A204.1 (cell line): ENCODE data around the gene FBXO33.

Source experiments
- FAIRE-seq: peaks from 2 replicates; lab custom pipeline; 2012; peaks lifted over from hg19 to GRCh38; lab: Jason Lieb, UNC

FBXO33 gene, protein sequence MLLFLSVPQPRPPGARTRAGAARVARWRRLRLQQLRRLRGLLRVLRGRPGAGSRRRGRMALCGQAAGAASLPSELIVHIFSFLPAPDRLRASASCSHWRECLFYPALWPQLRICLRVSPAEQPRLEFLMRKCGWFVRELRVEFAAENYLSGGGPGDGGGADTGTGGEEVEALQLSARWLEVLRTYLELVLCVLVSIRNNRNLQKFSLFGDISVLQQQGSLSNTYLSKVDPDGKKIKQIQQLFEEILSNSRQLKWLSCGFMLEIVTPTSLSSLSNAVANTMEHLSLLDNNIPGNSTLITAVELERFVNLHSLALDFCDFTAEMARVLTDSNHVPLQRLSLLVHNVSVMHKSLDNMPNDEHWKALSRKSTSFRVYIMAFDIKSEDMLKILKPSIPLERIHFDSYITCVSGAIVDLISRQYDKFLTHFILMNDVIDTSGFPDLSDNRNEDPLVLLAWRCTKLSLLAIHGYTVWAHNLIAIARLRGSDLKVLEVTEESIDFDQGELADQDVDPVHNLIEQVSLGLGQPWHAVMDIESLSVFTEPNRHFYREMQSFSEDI

DNA sequence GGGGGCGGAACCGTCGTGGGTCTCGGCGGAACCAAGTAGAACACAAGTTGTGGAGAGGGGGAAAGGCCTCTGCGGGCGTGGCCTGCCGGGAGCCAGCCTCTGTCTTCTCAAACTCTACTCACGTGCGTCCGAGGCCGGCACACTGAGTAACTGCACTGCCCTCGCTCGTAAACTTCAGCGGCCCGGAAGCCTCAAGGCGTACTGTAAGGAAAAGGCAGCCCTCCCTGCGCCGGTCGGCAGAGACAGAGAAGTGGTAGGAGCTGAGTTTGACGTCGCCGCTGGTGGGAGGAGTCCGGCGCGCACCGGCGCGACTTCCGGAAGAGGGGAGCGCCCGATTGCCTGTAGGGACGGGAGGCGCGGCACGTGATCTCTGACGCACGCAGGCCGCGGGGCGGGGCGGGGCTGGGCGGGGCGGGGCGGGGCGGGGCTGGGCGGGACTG is at the start of gene FBXO33:
TSS of gene FBXO33 (minus strand) at position 255 of the 440 bp plus-strand sequence. CDS start 271 bp downstream, outside the sequence.
- FAIRE-seq: no peak

DNA sequence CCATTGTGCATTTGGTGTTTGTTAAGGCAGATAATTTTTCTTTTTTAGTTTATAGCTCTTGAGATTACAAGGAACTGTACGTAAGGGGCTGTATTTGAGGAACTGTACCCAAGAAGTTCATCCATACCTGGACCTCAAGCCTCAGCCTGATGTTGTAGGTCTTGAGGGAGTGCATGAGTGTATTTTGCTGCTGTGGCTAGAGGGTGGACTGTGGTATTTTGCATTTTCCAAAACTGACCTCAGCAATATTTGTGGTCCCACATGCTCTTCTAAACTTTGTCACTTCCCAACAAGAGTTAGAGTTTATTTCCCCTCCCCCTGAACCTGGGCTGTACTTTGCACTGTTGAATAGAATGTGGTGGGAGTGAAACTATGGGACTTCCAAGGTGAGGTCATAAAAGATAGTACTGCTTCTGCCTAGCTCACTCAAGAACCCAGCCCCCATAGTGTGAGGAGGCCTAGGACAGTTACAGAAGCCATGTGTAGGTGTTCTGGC is 42.2 kb upstream of the FBXO33 start:
- FAIRE-seq: no peak

DNA sequence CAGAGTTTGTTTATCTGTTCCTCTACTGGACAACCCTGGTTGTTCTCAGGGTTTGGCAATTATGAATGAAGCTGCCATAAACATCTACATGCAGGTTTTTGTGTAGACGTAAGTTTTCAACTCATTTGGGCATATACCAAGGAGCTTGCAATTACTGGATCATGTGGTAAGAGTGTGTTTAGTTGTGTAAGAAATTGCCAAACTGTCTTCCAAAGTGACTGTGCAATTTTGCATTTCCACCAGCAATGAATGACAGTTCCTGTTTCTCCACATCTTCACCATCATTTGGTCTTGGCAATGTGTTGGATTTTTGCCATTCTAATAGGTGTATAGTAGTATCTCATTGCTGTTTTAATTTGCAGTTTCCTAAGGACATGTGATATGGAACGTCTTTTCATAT is 39.8 kb upstream of the FBXO33 start:
- no peak for FAIRE-seq

DNA sequence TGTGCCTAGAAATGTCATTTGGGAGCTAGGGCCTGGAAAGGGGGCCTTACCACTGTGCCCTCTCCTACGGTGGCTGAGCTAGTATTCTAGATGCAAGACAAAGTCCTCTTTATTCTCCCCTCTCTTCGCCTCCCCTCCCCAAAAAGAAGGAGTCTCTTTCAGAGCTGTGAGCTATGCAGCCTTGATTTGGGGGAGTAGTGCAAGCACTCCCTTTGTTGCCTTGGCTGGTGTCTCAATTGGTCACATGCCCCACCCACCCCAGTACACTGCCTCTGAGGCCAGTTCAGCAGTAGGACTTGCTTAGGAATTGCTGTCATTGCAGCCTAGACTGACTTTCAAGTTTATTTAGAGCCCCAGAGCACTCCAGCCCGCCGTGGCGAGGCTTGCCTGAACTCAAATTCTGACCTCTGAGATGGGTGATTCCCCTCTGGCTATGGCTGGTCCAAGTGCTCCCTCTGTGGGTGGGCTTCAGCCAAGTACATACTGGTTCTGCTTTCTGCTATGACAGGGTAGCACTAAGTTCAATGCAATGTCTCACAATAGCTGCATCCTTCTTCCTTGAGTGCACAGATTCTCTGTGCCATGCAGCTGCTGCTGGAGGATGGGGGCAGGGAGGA is 37.0 kb upstream of the FBXO33 start:
- FAIRE-seq: no peak

DNA sequence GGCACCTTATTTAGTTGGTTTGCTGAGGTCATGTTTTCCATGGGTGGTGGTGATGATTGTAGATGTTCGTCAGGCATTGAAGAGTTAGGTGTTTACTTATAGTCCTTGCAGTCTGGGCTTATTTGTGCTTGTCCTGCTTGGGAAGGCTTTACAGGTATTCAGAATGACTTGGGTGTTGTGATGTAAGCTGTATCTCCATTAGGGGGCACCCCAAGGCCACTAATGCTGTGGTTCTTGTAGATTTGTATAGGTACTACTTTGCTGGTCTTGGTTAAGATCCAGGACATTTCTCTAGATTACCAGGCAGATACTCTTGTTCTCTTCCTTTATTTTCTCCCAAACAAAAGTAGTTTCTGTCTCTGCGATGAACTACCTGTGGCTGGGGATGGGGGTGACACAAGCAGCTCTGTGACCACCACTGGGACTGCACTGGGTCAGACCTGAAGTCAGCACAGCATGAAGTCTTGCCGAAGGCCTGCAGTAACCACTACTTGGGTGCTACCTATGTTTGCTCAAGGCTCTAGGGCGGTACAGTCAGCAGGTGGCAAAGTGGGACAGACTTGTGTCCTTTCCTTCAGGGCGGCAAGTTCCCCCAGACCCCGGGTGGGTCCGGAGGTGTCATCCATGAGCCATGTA is 35.8 kb upstream of the FBXO33 start:
- FAIRE-seq: peak; percentile 51

DNA sequence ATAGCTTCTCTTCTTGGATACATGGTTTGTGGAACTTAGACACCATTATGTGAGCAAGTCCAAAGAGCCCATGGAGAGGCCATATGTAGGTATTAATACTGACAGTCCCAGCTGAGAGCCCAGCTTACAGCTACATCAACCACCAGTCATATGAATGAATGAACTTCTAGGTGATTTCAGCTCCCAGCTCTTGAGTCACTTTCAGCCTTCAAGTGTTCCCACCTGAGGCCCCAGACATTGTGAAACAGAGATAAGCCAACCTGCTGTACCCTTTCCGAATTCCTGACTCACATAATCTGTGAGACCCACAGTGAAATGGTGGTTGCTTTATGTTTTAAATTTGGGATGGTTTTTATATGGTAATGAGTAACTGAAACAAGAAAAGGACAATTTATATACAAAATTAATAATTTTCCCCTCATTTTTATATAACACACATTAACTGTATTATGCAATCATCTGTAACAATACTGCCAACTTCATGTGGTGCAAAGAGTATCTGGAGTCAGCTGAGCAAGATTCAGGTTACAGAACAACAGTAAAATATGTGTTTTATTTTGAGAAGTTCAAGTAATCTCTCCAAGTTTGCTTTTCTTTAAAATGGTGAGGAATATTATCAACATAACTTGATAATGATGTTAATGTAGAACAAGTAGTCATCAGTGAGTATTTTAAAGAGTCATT is 27.7 kb upstream of the FBXO33 start:
- FAIRE-seq: no peak

DNA sequence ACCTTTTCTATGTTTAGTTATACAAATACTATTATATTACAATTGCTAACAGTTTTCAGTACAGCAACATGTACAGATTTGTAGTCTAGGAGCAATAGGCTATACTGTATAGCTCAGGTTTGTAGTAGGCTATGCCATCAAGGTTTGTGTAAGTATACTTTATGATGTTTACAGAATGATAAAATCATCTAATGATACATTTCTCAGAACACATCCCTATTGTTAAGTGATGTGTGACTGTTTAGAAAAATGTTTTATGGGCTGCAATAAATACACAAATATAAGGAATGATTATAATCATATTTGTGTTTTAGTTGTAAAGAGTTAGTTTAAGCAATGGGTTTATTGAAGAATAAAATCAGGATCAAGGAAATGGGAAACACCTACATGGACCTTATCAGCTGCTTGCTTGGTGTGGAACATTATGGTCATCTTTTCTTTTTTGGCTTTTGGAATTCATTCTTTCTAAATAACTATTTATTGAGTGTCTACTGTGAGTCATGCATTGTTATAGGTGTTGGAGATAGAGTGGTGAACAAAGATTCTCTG is 24.5 kb upstream of the FBXO33 start:
- FAIRE-seq: no peak

DNA sequence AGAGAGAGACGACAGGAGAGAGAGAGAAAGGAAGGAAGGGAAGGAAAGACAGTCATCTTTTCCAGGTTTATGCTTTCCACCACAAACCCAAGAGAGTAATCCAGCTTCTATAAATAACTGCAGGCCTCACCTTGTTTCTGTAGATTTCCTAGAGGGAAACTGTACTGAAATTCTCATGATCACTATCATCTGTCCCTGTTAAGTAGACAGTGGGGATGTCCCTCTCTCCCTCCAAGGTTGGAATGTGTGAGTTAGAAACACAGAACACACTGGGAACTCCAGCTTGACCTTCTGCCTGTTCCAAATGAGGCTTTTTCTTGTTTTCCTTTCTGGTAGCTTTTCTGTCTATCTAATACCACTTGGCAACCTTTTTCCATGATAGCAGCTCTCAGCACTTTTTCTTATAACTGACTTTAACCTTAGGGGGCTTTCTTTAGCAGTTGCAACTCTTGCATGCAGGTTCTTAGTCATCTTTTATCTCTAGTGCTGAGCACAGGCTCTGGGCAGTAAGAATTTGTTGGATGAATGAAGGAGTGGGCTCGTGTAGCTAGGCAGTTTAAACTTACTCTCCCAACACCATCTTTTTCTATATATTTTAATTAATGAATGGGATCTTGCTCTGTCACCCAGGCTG is 22.8 kb upstream of the FBXO33 start:
- FAIRE-seq: no peak

DNA sequence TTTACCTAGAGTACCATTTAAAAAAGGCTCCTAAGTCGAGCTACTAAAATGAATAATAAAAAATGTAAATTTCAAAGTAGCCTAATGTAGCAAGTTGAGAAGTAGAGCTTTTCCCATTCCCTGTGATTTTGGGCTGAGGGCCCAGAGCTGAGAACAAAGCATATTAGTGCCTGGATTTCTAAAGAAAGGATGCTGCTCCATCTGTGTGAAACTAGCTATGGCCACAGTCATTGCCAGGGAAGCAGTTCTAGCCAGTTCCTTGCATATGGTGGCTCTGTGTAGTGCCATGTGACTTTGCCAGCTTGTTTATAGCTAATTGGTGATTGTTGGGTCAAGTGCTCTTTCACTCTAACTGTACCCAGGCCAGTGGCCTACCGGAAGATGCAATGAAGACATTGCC is 20.4 kb upstream of the FBXO33 start:
- FAIRE-seq: no peak

DNA sequence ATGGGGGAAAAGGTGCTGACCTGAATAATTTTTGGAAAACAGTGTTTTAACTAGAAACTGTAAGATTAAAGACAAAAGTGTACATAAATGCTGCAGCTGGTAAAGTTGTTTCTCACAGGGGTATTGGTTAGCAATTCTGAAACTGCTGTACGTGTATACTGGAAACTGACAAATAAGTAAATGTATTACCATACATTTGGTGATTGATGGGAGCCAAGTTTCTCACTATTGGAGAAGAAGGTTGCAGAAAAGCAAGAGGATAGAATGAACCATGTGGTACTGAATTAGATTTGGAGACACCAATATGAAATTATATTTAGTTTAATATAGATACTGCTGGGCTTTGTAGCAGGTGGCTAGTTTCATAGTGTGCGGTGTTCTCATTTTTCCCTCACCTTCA is 19.6 kb upstream of the FBXO33 start:
- FAIRE-seq: no peak

DNA sequence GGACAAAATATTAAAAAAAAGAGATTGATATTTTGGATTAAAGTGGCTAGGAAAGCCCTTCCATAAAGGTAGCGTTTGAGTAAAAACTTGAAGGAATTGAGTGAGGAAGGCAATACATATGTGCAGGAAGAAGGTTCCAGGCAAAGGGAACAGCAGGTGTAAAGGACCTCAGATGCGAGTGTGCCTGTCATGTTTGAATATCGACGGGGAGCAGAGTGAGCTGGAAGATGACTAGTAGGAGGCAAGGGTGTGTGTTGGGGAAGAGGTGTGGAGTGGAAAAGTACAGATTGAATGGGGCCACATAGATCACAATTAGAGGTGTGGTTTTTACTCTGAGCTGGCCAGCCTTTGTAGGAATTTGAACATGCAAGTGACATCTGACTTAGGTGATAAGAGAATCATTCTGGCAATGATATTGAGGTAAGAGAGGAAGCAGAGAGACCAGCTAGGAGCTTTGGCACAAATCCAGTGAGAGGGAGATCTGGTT is 15.0 kb upstream of the FBXO33 start:
- no peak for FAIRE-seq

DNA sequence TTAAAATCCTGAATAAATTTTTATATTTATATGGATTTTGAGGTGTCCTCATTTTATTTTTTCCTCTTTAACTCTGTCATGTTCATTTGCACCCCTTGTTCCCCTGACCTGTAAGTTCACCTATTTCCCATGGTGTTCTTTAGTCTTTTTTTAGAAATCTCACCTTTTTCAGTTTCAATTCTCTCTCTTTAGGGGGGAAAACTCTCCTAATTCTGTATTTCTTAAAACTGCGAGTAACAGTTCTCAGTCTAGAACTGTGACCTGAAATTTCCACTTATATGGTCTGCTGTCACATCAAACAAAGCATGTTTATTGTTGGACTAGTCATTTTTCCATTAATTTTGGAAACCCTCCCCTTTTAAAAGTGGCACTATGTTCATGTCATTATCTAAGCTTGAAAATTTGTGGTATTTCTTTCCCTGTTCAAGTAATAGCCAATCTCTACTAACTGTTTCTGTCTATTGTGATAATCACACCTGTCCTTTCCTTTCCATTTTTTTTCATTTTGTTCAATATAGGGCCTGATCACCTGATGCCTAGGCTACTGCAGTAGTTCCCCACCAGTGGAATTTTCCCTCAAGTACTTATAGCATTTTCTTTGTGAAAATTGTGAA is 14.0 kb upstream of the FBXO33 start:
- no peak for FAIRE-seq

DNA sequence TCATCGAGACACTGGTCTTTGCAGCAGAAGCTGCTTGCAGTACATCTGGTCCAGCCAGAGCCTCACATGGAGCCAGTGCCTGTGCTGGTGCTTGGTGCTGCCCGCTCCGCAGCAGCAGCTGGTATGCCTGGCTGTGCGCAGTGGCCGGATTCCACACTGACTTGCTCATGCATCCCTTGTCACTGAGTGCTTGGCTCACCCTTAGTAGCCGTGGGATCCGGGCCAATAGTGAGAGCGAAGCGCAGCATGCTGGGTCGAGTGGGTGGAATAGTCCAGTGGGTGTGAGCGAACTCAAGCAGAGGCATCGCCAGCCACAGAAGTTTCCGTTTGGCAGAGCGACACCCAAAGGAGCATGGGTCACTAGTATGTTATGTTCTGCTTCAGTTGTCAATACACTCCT is 10.1 kb upstream of the FBXO33 start:
- FAIRE-seq: no peak

DNA sequence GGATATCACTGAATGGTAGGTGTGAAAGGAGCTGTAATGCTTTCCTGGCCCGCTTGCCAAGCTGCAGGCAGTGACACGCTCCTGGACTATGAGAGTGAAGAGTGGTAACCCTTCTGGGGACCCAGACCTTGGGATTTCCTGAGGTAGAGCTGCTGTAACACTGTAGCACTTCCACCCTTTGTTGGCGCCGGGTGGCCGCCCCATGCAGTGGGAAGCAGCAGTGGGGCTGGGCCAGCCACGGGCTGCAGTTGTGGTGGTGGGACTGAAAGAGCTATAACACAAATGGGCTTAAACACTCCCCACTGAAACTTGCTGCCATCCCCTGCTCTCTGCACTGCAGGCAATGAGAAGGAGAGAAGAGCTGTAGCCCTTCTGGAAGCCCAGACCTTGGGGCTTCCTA is 9.6 kb upstream of the FBXO33 start:
- no peak for FAIRE-seq

DNA sequence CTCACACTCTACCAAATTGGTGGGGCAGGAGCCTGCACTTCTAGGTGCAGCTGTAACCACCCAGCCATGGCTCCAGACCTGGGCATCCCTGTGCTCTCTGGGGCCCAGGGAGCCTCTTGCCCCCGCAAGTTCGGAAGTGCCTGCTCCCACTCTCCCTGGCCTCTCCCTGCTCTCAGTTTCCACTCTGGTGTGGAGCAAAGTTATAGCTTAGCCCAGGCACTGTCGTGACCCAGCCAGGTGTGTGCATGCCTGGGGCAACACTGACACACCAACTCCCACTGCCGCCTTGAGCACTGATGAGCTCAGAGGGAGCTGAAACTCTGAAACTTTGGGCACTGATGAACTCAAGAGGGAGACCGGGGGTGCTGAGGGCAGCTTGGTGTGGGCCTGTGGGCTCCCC is 8.7 kb upstream of the FBXO33 start:
- FAIRE-seq: no peak

DNA sequence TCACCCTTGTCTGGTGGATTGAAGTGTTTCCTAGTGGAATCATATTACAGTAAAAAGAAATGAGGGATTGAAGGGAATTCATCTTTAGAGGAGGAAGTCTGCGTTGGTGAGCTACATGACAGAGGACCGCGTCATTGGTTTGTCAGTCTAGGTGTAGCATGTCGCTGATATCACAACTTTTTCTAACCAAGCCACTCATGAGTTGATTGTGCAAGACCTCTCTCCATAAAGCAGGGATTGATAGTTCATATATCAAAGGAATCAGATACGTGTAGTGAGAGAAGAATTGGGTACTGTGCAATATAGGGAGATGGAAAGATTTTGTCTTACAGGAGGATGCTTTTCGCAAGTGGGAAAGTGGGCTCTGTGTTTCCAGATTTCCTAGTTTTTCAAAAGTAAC is 3.0 kb upstream of the FBXO33 start:
- no peak for FAIRE-seq

DNA sequence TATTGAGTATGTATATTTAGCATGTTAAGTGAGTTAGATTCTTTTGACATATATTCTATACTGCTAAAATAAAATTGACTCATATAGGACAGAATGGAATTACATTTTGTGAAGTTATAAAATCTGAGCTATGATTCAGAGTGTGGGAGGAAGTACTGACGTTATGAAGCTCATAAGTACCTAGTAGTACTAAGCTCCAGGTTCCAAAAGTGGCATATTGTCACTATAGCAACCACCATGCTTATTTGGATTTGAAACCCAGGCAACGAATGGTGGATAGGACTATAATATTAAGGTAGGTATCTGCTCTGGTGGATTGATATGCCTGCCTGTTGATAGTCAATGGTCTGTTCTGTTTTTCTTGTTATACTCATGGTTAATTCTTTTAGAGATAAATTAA is 2.2 kb upstream of the FBXO33 start:
- FAIRE-seq: no peak

DNA sequence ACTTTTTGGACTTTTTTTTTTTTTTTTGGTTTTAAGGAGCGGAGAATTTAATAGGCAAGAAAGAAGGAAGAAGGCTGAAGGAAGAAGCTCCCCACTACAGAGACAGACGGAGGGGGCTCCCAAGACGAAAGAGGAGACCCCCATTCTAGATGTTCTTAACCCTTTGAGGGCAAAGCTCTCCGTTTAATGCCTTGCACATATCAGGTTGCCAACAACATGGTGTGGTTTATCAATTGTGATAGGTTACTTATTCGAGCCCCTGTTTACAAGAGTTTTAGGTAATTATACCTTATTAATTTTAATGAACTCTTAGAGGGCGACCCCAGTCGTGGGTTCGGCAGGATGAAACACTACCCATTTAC is 1.2 kb upstream of the FBXO33 start:
- FAIRE-seq: no peak

DNA sequence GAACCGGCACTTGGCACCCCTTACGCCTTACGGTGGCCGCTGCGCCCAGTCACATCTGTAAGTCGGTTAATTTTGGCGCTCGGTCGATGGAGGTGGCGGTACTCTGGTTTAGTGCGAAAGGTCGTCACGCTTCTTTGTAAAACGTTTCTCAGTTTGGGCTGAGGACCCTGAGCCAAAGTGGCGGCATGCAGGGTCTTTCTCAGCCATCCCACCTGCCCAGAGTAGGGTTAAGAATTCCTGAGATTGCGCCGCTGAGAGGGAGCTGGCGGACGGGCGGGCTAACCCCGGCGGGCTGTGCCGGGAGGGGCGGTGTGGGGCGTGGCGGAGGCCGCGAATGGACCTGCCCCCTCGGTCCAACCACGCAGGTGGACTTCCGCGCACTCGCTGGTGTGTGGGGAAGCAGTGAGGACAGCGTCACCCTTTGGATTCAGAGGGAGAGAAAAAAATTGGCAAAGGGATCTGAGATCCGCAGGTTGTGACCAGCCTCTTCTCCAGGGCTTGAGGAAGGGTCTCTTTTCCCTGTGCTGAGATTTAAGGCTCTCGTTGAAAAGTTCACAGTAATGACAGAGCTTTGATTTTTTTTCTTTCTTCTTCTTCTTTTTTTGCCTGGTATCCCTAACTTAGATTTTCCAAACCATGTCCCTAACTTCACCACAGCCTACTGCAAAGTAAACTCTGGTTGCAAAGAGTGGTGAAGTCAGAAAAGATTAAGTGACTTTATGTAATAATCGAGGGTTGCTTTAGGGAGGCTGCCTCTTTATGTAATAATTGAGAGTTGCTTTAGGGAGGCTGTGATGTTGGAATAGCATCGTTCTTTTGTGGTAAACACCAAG is 602 bp upstream of the FBXO33 start:
- no peak for FAIRE-seq
